ENCODE measurements around the gene TXNL4A.

- TF ChIP-seq, protein P1, sequence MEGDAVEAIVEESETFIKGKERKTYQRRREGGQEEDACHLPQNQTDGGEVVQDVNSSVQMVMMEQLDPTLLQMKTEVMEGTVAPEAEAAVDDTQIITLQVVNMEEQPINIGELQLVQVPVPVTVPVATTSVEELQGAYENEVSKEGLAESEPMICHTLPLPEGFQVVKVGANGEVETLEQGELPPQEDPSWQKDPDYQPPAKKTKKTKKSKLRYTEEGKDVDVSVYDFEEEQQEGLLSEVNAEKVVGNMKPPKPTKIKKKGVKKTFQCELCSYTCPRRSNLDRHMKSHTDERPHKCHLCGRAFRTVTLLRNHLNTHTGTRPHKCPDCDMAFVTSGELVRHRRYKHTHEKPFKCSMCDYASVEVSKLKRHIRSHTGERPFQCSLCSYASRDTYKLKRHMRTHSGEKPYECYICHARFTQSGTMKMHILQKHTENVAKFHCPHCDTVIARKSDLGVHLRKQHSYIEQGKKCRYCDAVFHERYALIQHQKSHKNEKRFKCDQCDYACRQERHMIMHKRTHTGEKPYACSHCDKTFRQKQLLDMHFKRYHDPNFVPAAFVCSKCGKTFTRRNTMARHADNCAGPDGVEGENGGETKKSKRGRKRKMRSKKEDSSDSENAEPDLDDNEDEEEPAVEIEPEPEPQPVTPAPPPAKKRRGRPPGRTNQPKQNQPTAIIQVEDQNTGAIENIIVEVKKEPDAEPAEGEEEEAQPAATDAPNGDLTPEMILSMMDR (IDR thresholded peaks at IDR 0.05; ENCODE audit: insufficient read depth, low read length, poor library complexity, severe bottlenecking), result no peak
- no peak for TF ChIP-seq EZH2phosphoT487 (conservative IDR thresholded peaks at IDR 0.05; ENCODE audit: low read length)
Measured at GRCh38 chr18:79986726-79987125, 1.6 kb downstream of the TXNL4A start.

Data from SU-DHL-6 (cell line).